NCI-H345 treated with DMSO at 0.1 percent for 48 hours (cell line): ENCODE data around the gene IQCK.

ENCODE experiments used
- DNase-seq: peaks from one replicate; lab custom pipeline; 2025; ENCODE audit not compliant: unreplicated experiment; lab: John Stamatoyannopoulos, UW

IQCK gene

DNA sequence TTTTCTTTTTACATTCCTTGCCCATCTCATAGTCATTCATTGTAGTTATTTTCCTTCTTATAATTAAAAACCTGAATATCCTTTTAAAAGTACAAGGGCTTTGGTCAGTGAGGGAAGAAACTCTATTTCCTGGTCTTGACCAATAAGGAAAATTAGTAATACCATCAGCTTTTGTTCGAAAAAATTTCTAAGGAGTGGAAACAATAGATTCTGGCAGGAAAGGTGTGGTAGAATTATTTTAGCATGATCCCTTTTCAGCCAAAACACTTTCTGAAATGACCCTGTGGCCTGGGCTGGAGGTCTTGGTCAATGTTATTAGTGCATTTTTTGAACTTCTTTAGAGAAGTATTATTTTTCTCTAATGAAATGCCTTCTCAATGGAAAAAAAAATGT, 36.6 kb downstream of the IQCK start:
- DNase-seq: no peak

DNA sequence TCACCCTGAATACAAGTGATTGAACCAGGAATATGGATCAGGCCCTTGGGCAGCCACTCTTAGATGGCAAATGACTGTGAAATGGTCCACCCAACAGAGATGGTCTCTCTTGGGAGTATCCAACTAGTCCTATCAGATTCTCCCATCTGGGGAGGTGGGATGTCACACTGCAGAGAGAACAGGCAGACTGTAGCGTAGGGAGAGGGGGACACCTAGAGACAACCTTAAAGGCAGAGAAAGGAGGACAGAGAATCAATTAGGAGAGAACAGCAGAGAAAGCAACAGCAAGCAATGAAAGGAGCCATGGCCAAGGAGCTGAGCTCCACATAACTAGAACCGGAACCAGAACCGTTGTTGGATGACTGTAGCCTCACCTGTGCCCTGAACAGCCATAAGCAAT, 37.2 kb downstream of the IQCK start:
- DNase-seq: no peak

DNA sequence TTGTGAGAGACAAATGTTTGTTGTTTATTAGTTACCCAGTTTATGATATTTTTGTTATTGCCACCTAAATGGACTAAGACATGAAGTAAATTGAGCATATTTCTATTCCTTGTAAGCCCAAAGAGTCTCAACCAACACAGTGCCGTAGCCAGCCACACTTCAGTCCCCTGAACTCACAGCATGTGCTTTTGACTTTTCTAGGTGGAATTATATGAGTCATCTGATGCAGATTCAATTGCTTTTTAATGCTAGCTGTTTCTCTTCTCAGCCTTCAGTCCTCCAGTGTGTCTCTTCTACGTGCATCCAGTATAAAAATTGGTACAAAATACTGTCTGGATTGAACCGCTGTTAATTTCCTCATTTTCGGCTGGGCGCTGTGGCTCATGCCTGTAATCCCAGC, 39.0 kb downstream of the IQCK start:
- no peak for DNase-seq

DNA sequence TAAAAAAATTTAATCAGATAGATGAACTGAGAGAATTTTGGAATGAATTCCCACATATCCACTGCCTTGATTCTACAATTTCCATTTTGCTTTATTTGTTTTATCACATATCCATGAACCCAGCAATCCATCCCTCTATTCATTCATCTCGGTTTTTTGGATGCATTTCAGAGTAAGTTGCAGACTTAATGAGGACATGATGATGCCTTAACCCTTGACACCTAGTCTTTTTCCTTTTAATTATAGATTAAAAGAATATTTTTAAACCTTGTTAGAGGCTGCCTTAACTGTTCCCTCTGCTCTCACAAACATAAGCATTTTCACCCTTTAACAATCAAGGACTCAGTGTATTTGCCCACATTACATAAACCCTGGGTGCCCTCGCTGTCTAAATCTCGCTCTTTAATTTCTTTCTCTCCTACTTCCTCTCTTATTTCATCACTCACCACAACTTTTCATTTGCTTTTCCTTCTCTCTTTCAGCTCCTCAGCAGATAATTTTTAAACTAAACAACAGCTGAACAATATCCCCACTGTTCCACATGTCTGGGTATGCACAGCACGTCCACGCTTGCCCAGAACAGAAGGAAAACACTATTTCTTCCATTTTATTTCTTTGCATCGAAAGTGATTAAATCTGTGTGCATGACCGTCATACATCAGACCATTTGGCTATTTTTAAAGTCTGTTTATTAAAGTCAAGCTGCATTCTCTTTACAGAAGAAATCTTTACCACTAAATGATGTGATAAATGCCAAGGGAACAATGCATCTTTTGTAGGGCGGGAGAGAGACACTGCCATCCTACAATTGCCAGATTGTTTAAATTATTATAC, 39.9 kb downstream of the IQCK start:
- DNase-seq: no peak

DNA sequence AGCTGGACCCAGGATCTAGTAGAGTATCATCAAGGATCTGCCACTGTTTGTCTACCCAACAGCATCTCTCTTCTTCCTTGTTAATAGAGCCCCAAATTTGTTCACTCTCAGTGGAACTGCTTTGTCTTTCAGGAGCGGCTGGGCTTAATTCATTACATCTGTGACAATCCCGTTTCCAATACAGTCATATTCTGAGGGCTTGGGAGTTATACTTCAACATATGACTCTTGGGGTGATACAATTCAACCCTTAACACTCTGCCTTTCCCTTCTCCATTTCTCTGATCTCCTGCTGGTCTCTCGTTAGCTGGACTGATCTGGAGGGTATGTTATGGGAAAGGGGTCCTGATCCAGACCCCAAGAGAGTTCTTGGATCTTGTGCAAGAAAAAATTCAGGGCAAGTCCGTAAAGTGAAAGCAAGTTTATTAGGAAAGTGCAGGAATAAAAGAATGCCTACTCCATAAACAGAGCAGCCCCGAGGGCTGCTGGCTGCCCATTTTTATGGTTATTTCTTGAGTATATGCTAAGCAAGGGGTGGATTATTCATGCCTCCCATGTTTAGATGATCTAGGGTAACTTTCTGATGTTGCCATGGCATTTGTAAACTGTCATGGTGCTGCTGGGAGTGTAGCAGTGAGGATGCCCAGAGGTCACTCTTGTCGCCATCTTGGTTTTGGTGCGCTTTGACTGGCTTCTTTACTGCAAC, 42.4 kb downstream of the IQCK start:
- DNase-seq: no peak

DNA sequence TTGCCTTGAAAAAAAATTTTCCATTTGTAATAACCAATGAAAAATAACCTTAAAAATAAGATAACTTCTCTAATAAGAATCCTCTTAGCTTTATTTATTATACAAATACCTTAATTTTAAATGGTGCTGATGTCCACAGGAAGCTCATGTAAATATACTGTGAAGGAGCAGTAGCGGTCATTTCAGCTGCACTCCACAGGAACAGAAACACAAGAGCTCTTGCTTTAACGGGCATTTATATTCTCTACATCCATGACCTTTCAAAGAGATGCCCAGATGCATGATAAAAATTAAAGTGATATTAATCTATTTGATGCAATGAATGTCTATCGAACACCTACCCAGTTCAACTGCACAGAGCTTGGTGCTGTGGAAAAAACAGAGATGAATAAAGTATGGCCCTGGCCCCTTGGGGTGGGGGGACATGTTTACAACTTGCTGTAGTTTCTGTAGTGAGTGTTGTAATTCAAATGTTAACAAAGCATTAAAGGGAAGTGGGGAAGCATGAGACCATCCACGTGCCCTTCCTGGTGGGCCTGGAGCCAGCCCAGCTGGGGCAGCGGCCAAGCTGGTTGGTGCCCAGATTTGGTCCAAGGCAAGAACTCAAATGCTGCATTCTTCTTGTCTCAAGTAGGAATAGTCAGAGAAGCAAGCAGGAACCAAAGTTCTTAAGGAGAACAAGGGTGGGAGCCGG, 47.9 kb downstream of the IQCK start:
- no peak for DNase-seq

DNA sequence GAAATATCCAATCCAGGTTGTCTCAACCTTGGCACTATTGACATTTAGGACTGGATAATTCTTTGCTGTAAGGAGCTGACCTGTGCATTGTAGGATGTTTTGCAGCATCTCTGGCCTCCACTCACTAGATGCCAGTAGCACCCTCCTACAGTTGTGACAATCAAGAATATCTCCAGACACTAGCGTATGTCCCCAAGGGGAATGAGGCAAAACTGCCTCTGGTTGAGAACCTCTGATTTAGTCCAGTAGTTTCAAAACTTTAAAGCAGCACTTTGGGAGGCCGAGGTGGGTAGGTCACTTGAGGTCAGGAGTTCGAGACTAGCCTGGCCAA, 48.4 kb downstream of the IQCK start:
- DNase-seq: no peak

DNA sequence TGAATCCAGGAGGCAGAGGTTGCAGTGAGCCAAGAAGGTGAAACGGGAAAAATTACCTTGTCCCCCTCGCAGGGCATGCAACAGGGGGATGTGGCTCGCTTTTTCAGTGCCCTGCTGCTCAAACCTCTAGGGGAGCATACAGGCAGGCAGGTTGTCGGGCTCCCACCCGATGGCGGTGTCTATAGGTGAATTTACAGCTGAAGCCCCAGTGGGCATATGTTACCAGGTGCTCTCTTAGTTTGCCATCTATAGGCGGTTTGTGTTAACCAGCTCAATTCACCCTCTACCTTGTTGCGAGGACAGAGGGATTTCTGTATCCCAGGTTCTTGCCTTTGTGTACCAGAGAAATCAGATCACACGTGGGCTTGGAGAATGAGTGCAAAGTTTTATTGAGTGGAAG, 48.9 kb downstream of the IQCK start:
- DNase-seq: no peak

DNA sequence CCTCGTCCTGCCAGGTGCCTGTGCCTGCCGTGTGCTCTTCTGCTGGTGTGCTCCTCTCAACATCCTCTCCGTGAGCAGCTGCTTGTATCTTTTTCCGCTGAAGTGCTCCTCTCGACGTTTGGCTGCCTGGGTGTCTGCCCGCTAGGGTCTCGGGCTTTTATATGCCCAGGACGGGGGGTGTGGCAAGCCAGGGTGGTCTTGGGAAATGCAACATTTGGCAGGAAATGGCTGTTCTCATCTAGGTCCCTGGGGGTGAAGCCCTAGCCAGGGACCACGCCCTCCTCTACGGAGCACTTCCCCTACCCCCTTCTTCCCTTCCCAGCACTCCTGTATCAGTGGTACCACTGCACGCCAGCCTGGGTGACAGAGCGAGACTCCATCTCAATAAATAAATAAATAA, 49.4 kb downstream of the IQCK start:
- no peak for DNase-seq

DNA sequence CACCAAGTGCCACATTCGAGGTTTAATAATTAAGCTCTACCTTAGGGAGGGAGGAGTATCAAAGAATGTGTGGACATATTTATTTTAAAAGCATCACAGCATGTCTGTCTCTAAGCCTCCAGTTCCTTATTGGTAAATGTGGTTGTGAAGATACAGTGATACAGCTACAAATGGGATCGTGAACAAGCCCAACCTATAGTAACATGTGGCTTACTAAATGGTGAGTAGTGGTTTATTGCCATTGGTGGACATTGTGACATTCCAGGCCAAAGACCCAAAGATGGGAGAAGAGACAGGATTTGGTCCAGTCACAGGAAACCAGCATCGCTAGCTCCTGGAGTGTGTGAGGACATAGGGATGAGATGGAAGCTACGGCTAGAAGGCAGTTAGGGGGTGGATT, 51.2 kb downstream of the IQCK start:
- DNase-seq: no peak

DNA sequence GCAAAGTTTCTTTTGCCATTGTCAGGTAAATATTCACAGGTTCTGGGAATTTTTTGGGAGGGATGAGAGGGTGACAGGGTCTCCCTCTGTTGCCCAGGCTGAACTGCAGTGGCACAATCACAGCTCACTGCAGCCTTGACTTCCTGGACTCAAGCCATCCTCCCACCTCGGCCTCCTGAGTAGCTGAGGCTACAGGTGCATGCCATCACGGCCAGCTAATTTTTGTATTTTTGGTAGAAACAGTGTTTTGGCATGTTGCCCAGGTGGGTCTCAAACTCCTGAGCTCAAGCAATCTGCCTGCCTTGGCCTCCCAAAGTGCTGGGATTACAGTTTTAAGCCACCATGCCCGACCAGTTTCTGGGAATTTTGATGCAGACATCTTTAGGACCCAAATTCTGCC, 53.0 kb downstream of the IQCK start:
- DNase-seq: no peak

DNA sequence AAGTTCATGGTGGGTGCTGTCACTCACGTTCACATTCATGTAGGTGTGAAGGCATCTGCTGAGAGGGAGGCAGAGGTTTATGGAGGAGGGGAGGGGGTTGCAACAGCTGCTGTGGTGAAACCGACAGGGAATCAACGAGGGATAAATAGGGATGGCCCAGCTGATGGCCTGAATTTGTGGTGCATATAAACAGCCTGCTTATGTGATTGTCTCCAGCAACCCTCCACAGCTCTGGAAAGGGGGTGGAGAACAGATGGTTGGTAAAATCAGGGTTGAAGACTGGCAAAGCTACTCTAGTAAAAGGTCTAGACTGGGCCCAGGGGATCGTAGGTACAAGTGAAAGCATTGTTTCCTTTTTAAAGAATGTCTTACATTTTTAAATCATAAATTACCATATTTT, 53.7 kb downstream of the IQCK start:
- DNase-seq: no peak

DNA sequence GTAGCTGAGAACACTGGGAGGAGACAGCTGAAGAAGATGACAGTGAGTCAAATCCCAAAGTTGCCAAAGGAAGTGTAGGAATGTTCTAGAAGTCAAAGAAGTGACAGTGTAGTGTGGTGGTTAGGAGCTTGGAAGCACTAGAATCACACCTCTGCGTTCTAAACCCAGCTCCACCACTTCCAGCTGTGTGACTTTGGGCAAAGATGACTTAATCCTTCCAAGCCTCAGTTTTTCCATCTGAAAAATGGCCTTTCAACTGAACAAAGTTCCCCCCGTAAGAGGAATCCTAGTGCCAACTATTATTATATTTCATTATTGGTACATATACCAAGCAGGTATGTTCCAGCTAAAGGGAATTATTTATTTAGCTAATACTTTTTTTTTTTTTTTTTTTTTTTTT, 56.0 kb downstream of the IQCK start:
- DNase-seq: no peak

DNA sequence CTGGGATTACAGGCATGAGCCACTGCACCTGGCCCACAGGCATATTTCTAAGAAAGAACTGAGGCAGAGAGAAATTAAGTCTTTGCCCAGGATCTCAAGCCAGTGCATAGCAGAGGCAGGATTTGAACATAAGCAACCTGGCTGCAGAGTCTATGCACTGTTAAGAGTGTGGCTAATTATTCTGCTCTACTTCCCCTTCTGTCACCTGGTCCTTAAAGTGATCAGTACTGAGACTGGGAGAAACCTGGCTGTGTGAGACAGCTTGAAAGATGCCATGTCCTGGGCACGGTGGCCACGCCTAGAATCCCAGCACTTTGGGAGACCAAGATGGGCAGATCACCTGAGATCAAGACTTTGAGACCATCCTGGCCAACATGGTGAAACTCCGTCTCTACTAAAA, 58.1 kb downstream of the IQCK start:
- DNase-seq: no peak

DNA sequence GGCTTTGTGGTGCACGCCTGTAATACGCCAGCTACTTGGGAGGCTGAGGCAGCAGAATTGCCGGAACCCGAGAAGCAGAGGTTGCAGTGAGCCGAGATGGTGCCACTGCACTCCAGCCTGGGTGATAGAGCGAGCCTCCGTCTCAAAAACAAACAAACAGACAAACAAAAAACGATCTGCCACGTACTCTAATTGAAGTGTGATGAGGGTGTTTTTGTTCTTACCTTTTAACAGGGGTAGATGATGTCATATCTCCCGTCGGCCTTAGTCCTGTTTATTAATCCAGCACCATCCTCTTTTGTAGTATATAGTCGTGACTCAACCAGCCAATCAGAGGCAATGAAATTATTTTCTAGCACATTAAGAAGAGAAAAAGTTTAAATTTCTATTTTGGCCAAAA, 58.5 kb downstream of the IQCK start:
- no peak for DNase-seq

DNA sequence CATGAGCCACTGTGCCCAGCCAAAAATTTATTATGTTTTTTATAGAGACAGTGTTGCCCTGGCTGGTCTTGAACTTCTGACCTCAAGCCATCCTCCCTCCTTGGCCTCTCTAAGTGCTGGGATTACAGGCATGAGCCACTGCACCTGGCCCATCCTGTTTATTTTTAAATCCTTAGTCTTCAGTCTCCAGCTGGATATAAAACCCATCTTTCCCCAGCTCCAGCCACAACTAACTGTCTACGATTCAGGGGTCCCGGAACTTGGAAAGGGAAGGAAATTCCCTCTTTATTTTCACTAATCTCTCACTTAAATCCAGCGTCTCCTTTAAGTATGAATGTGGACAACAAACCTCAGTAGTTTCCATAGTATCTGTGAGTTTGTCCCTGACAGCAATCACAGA, 62.2 kb downstream of the IQCK start:
- no peak for DNase-seq

DNA sequence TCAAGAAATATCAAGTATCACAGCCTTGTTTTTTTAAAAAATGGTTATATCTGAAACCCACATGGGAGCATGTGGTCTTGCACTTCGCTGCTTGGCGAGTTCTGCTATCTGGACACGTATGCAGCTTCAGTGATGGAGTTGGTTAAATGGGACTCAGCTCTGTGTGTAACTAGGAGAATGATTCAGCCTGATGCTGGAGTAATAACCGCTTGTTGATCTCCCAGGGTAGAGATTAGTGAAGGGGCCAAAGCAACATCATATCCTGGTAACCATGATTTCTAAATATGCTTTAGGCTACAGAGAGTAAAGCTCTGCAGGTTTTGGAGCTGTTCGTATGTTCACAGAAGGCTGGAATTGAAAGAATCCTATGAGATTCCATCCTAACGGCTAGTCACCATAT, 63.2 kb downstream of the IQCK start:
- DNase-seq: no peak

DNA sequence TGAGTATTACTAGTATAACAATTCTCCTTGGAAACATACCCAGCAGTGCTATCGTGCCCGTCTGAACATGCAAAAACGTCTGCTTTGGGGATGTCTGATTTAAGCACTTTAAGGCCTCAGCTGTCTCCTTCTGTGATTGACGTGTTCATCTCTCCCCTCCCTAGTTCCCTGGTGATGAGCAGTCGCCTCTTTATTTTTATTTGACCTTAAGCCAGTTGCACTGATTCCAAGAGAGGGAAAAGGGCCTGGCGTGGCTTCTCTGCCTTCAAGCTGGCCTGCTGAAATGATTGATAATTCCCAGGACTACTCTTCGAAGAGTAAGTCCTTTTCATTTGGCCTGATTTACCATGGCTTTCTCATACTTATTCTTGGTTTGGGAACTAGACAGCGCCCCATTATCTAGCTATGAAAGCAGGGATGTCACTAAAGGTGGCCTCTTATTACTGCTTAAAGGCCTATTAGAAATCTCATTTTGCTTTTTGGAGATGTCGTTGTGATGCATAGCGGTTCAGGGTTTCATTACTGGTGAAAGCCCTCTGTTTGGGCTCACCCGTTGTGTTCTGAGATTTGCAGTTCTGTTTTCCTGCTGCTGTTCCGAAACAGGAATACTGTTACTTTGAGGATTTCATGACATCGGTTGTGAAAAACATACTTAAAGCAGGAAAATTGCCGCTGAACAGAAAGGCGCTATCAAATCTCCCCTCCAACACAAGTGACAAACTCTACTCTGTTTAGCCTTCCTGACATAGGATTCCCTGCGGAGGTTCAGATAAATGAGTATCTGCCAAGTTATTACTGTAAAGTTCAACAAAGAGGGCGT, 65.5 kb downstream of the IQCK start:
- DNase-seq: no peak

DNA sequence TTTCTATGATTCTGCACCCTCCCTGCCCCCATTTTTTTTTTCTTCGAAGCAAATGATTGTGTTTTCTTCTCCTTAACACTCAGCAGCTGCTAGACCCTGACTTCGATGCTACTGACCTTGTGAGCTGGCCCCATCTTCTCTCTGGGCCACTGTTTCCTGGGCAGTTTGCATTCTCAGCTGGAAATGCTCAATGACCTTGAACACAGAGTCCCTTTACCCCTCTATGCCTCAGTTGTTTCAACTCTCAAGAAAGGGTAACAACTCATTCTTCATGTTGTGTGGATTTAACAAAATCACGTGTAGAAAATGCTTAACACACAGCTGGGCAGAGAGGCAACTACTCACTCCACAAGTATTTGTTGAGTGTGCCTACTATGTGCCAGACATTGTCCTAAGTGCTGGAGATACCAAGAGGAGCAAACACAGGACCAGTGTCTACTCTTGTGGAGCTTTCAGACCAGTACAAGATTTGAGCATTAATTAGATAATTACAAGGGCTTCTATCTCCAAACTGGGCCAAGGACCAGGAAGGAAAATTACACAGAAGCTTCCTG, 66.2 kb downstream of the IQCK start:
- no peak for DNase-seq

DNA sequence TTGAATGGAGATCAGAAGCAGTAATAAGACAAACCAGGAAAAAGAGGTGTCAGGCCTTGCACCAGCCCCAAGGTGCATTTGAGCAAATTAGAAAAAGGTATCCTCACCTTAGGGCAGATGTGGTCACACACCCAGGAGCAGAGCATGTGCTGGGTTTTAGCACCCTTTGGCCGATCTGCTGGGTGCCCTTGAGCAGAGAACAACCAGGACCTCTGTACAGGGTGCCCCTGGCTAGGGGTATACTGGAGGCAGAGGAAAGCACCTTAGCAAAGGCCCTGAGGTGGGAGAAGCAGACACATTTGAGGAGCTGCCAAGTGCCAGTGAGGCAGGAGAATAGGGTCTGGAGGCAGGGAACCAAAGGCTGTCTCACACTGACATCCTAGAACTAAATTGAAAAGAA, 67.0 kb downstream of the IQCK start:
- no peak for DNase-seq

DNA sequence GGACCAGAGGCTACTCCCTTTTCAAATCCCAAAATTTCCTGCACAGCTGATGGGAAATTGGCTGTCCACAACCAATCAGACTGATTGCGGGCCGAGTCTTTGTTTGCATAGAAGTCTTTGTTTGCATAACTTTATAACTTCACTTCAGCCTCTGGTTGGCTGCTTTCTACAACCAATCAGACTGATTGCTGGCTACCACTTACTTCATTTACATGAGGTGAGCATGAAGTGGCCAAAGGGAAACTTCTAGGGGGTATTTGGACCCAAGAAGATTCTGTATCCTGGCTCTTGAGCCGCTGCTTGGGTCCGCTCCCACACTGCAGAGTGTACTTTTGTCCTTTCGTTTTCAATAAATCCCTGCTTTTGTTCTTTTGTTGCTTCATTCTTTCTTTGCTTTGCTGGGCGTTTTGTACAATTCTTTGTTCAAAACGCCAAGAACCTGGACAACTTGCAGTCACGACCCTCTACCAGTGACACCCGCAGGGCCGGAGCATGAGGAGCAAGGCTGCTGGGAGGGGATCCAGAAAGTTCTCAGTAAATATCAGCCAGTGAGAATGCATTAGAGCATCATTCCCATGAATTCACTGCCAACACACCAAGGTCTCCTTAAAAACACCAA, 67.5 kb downstream of the IQCK start:
- no peak for DNase-seq
